NCI-H1048 (cell line): Measurements from ENCODE around the gene IL13RA2.

Source experiments
- DNase-seq: peaks from one replicate; lab custom pipeline; 2025; lab: John Stamatoyannopoulos, UW

The IL13RA2 gene, protein sequence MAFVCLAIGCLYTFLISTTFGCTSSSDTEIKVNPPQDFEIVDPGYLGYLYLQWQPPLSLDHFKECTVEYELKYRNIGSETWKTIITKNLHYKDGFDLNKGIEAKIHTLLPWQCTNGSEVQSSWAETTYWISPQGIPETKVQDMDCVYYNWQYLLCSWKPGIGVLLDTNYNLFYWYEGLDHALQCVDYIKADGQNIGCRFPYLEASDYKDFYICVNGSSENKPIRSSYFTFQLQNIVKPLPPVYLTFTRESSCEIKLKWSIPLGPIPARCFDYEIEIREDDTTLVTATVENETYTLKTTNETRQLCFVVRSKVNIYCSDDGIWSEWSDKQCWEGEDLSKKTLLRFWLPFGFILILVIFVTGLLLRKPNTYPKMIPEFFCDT

DNA sequence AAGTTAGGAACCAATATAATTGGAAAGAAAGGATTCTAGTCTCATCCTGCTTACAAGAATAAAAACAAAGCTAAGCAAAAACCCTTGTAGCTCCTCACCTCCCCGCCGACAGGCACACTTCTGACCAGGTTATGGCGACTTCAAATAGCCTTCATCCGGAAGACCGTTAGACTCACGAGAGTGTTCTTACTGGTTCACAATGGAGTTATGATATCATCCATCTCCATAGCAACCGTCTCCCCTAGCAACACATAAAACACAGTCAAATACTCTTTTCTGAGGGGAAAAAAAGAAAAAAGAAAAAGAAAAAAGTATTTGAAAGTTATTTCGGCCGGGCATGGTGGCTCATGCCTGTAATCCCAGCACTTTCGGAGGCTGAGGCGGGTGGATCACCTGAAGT, at the start of gene IL13RA2:
TSS of gene IL13RA2 (minus strand) at position 162 of the 400 bp plus-strand sequence. CDS start 347 bp downstream, outside the sequence.
- no peak for DNase-seq

DNA sequence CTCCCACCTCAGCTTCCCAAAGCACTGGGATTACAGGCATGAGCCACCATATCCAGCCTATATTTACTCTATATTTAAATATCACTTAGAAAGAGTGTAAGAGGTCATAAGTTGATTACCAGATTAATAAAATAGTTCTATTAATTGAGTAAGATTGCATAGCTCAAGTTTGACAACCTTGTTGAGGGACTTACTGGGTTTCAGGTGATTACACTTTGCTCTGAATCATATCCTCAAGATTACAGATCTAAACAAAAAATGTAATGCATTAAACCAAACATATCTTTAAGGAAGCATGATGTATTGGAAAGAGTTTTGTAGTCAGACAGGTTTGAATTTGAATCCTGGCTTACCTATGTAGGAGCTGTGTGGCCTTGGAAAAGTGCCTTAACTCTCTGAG, 47.9 kb upstream of the IL13RA2 start:
- no peak for DNase-seq

DNA sequence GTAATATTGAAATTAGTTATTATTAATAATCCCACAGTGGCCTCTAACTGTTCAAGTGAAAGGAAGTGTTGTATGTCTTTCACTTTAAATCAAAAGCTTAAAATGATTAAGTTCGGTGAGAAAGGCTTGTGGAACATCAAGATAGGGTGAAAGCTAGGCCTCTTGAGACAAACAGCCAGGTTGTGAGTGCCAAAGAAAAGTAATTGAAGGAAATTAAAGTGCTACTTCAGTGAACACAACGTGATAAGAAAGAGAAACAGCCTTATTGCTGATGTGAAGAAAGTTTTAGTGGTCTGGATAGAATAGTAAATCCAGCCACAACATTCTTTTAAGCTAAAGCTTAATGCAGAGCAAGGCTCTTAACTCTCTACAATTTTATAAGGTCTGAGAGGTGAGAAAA, 42.6 kb upstream of the IL13RA2 start:
- no peak for DNase-seq

DNA sequence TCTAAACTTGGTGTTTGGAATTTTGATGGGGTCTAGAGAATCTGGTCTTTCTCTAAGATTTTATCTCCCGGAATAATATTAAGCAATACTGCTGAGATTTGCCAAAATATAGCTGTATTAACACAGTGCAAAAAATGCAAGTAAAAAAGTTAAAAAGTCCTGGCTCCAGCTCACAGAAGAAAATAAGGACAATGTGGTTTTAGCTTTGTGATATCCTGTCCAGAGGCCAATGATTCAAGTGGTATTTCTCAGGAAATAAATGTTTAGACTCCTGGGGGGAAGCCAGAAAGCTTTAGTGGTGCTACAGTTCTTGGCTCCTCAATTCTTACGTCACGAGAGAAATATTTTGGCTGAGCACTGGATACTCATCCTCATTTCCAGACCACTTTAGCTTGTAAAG, 40.9 kb upstream of the IL13RA2 start:
- DNase-seq, result no peak

DNA sequence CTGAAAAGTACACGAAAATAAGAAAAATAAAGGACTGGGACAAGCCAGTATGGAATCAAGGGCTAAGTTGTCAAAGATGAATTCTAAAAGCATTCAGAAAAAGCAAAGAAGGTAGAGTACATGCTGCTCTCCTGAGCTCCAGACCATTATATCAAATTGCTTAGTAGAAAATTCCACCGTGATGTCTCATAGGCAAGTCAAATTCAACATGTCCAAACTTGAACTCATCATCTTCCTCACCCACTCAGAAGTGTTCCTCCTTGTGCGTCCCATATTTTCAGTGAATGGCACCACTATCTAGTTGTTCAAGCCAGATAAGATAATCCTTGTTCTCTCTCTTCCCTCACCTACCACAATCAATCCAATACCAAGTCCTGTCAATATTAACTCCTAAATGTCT, 37.5 kb upstream of the IL13RA2 start:
- DNase-seq, result no peak

DNA sequence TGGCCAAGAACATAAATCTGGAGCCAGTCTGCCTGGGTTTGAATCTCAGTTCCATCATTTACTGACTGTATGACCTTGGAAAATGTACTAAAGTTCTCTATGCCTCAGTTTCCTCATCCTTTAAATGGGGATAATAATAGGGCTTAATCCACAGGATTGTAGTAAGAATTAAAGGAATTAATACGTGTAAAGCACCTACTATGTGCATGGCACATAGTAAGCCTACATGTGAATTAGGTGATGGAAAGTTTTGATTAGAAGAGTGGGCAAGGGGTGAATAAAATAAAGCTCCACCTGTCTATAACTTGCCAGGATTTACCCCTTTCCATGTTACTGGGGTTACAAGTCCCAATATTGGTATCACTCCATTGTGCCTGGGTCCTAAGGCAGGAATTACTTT, 35.8 kb upstream of the IL13RA2 start:
- DNase-seq, result no peak

DNA sequence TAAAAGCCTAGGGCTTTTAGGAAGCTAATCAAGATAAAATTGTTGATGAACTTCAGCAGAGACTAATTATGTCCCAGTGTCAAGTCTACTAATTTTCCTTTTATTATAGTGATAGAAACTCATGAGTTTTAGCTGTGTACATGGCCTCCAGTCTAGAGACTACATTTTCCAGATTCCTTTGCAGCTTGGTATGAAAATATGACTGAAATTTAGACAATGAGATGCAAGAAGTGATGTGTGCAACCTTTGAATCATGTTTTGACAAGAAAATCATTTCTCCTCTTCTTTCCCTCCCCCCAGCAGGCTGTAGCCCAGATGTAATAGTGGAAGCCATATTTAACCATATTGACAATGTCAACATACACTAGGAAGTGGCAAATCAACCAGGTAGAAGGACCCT, 30.3 kb upstream of the IL13RA2 start:
- DNase-seq, result no peak

DNA sequence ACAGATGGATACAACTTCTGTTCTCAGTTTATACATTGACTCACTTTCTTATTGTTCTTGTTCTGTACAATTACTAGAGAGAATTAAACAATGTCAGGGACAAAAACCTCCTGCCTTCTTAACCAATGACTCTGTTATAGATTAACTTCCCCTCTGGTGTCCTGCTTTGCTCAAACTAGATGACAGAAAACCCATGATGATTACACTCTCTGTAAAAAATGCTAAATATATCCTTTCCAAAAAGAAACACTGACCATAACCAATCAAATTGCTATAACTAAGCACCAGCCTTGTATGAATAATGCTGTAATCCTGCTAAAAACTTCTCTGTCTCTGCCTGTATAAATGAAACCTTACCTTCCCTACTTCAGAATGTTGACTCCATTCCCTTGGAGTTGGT, 29.8 kb upstream of the IL13RA2 start:
- DNase-seq, result no peak

DNA sequence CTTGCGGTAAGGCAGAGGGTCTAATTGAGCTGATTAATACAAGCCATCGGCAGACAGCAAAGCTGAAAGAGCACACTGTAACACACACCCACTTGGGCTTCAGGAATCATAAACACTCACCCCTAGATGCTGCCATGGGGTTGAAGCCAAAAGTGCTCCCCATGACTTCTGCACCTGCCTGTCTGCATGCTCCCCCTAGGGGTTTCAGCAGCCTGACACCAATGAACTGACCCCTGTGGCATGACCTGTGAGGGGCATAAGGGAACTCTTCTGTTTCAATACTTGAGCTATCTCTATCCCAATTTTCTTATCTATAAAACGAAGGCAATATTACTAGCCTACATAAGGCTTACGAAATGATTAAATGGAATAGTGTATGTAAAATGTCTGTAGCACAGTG, 23.0 kb upstream of the IL13RA2 start:
- DNase-seq, result no peak

DNA sequence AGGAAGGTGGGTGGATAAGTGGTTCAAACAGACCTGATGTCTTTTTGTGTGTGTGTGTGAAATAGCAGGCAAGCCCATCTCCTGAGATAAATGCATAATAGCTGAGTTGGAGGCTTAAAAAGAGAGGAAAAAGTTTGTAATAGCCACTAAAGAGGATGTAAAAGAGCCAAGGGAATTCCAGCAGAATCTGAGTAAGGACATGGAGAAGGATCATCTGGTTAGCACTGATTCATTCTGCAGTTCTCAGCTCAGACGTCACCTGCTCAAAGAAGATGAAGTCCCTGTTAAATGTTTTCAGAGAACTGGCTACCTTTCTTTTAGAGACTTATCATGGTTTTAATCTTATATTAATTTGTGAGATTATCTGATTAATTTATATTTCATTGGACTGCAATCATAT, 21.0 kb upstream of the IL13RA2 start:
- no peak for DNase-seq

DNA sequence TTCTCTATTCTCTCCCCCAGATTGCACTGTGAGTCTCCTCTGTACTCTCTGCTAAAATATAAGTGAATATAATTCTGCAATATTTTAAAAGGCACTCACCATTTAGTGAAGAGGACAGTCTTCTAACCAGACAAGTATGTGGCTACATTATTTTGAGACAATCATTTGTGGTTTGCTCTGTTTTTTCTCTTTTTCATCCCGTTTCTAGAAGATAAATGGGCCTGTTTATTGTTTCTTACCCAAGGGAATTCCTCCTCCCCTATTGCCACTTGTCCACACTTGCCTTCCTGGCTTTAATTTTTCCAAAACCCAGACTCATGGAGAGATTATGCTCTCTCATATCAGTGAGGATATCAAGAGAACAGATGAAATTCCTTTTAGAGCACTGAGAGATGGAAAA, 18.6 kb upstream of the IL13RA2 start:
- no peak for DNase-seq

DNA sequence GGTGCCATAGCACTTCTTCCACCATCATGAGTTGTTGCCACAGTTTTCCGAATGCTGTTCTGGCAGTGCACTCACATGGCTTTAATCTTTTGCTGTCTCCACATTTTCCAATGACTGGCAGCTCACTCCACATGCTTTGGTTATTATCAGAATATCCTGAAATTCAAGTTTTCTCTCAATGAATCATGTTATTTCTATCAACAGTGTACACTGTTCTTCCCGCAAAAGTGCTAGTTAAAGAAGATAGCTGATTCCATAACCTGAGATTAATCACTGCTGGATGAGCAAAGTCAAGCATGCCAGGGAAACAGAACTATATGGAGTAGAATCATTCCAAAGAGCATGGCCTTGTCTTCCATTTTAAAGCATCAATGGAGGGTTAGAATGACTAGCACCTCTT, 14.6 kb upstream of the IL13RA2 start:
- no peak for DNase-seq

DNA sequence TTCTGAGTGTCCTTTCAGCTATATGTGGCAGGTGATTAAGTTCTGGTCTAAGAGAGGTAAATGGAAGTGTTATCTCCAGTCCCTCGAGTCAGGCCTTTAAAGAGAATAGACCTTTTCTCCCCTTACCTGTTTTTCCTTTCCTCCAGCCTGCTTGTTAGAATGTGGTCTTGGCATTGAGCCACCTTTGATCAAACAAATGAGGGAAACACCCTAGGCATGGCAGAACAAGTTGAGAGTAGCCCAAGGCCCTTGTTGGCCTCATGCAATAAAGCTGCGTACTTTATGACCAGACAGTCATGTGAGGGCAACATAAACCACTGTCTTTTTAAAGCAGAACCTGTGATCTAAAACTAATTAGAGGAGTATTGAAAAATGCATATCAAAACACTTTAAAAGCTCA, 13.2 kb upstream of the IL13RA2 start:
- peak; percentile 9 for DNase-seq

DNA sequence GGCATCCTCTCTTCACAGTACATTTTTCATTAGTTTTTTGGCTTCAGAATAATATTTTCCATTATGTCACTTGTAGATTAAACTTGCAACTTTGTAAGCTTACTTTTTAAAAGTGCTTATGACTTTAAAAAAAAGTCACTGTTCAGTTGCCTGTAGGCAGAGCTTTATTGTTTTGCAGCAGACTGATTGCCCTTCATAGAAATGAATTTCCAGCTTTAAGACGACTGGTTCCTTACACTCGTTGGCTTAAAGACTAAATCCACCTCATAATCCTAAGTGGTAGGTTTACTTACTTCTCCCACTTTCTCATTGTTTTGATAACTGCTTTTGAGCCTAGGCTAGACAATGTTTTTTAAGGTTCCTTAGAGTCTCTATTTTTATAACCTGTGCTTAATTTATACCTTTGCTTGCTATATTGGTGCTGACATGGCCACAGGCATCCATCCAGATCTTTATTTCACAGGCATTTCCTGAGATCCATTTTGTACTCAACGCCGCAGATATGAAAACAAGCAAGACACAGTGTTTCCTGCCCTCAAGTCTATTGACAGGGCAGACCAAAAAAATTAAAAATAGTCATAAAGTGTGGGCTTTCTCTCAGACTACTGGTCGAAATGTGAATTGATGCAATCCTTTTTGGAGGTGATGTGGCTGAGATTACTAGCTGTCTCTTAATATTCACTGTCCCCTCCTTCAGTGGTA, 12.6 kb upstream of the IL13RA2 start:
- DNase-seq, result no peak

DNA sequence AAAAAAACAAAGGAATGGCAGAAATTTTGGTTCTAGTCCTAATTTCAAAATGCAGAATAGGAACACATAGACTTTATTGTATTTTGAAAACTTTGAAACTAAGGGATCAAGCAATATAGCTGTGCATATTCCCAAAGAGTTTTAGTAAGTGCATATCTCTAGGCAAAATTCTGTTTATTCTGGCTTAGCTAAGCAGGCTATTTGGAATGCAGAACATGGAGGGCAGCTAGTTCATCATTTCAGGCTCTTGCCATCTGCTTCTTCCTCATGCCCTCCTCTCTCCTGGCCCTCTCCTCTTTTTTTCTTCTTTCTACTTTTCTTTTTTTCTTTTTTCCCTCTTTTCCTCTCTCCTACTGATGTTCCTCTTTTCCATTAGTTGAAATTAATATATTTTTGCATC, 12.0 kb upstream of the IL13RA2 start:
- DNase-seq, result no peak

DNA sequence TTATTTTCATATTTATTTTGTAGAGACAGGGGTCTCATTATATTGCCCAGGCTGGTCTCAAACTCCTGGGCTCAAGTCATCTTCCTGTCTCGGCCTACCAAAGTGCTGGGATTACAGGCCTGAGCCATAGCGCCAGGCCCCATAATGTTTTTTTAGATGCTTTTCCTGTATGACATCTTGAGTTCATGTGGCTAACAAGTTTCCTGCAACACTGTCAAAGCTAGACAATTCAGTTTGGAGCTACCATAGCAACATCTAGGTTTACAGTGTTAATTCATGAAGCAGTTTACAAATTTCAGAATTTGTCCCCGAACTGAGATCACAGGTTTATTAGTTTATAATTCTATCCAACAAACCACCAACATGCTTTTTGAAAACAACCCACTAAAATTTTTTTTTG, 6.4 kb upstream of the IL13RA2 start:
- no peak for DNase-seq

DNA sequence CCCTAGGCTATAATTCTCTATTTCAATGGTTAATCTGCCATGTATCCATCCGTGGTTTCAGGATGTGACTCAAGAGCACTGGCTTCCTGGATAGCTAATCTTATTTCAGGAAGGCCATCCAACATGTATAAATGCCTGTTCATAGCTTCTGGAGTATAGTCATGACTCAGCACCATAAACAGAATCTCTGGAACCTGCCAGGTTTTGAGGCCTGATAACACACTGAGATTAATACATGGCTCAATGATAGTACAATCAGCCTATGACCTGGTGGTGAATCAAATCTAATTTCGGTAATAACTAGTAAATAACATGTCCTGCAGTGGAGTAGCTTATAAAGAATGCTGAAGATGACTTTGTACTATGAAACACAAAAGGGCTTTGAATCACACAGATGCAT, 5.7 kb upstream of the IL13RA2 start:
- DNase-seq, result no peak

DNA sequence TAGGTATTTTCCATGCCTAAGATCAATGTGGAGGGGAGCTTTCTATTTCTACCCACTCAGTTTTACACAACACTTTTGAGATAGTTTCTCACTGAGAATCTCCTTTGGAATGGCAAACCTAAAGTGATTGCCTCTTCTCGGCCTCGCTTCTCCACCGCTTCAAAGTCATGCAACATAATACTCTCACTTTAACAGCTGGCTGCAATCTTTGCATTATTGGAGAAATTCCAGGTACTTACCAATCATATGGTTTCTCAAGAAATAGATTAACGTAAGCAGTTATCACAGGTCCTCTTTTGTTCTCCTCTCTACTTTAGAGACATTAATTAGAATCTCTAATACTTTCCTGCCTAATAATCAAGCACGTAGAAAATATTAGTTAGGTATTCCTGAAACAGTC, 3.7 kb upstream of the IL13RA2 start:
- no peak for DNase-seq

DNA sequence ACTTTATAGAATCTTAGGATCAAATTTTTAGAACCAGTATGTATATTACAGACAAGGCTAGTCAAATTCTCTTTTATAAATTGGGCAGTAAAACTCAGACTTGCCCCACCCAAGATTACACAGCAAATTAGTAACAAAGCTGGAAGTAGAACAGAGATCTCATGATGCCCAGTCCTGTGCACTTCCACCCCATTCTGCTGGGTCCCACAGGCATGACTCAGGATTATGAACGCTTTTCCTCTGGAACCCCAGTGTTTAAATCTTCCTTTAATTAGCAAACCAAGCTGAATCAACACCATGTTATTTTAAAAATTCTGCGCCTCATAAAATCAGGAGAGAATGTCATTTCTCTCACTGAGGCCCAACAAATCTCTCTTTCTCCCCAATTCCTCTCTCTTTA, 1.5 kb upstream of the IL13RA2 start:
- no peak for DNase-seq

DNA sequence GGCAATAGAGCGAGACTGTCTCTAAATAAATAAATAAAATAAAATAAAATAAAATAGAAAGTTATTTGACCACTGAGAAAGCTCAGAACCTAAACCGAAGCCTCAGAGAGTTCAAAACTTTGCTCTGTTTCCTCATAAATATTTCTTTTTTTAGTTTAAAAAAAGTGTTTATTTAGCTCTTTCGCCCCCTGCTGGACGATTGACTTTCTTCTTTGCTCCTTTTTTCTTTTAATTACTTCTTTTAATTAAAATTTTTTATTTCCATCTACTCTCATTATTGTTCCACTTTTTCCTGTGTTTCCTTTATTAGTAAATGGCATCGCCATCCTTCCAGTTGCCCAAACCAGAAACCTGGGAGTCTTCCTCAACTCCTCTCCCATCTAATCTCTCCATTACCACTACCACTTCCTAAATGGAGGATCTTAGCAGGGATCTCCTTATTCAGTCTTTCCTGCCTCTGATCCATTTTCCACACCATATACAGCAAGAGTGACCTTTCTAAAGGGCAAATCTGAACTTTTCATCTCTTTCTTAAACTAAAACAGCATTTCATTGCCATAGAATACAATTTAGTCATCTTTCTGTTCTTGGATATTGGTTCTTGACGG, 728 bp upstream of the IL13RA2 start:
- DNase-seq, result no peak

DNA sequence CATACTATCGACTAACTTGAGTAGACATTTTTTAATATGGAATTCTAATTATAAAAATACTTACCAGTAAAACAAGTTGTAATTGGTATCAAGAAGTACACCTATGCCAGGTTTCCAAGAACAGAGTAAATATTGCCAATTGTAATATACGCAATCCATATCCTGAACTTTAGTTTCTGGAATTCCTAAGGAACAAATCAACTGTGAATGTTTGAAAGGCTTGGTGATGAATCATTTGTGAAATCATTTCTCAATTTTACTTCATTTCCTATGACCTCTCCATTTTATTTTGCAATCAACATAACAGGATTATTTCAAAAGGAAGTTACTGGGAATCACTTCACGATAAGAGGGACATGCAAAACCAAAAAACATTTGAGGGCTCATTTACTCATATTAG, 3.7 kb downstream of the IL13RA2 start:
- DNase-seq, result no peak

DNA sequence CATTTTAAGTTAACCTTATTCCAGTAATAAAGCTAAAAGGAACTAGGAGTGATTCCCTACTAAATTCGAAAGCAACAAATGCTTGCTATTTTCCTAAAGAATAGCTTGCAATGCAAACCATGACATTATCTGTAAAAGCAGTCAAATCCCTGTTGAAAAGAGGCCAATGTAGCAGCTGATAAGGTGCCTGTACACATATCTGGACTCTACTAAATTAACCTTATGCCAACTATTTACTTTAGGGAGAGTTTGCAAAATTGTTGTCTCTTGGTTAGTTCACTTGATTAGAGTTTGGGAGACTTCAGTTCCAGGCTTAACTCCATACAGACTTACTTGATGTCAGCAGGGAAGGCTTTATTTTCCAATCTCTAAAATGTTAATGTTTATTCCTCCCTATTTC, 6.0 kb downstream of the IL13RA2 start:
- no peak for DNase-seq

DNA sequence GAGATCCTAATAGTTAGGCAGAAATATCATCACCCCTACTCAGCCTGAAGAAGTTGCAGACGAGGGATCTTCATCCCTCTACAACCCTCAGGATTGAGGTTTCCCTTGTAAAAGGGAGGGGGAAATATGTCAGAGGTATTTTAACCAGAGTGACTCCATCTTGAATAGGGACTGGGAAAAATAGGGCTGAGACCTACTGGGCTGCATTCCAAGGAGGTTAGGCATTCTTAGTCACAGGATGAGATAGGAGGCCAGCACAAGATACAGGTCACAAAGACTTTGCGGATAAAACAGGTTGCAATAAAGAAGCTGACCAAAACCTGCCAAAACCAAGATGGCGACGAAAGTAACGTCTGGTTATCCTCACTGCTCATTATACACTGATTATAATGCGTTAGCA, 17.5 kb downstream of the IL13RA2 start:
- DNase-seq, result no peak
